ENCODE measurements around the gene GNPTAB.

GNPTAB gene

GRCh38 chr12:101804409-101804808 lies 26.4 kb downstream of the GNPTAB start:
- no peaks in the 10 kb centered on the region for H3K9me3 ChIP-seq (ENCODE audit: control insufficient read depth, insufficient read depth, low read length)
- no peaks in the 10 kb centered on the region for H3K36me3 ChIP-seq (ENCODE audit: control insufficient read depth, insufficient read depth, low read length)
- no peak overlapping the region for H3K4me3 ChIP-seq (ENCODE audit: low read length)
- H3K27ac ChIP-seq (ENCODE audit: low read length): no peak overlapping the region
- no peak for DNase-seq (ENCODE audit: low read depth, low spot score)
- WGBS (ENCODE audit: insufficient coverage, insufficient read length): no CpG with 5 or more reads among the region's 3 CpGs
- no peaks in the 10 kb centered on the region for H3K27me3 ChIP-seq (ENCODE audit: control insufficient read depth, insufficient read depth, low read length)
- H3K4me1 ChIP-seq (ENCODE audit: control insufficient read depth, insufficient read depth, low read length): no peaks in the 10 kb centered on the region

- Histone ChIP-seq H3K4me3 (ENCODE audit: low read length) (no peak overlapping the region), H3K27me3 (ENCODE audit: control insufficient read depth, insufficient read depth, low read length) (no peaks in the 10 kb centered on the region), H3K9me3 (ENCODE audit: control insufficient read depth, insufficient read depth, low read length) (no peaks in the 10 kb centered on the region), H3K4me1 (ENCODE audit: control insufficient read depth, insufficient read depth, low read length) (no peaks in the 10 kb centered on the region), H3K27ac (ENCODE audit: low read length) (no peak overlapping the region), H3K36me3 (ENCODE audit: control insufficient read depth, insufficient read depth, low read length) (no peaks in the 10 kb centered on the region)
- no peak for DNase-seq (ENCODE audit: low read depth, low spot score)
- WGBS (ENCODE audit: insufficient coverage, insufficient read length): no CpG with 5 or more reads among the region's 5 CpGs
Observed at GRCh38 chr12:101803978-101804377, 26.8 kb downstream of the GNPTAB start.

GRCh38 chr12:101802486-101802885 lies 28.3 kb downstream of the GNPTAB start:
- Histone ChIP-seq H3K36me3 (ENCODE audit: control insufficient read depth, insufficient read depth, low read length) (no peaks in the 10 kb centered on the region), H3K4me1 (ENCODE audit: control insufficient read depth, insufficient read depth, low read length) (peaks cover 2% of the 10 kb centered on the region; the same call in 1 of the 2 replicates), H3K4me3 (ENCODE audit: low read length) (no peak overlapping the region), H3K27ac (ENCODE audit: low read length) (no peak overlapping the region), H3K27me3 (ENCODE audit: control insufficient read depth, insufficient read depth, low read length) (no peaks in the 10 kb centered on the region), H3K9me3 (ENCODE audit: control insufficient read depth, insufficient read depth, low read length) (no peaks in the 10 kb centered on the region)
- no CpG with 5 or more reads among the region's 2 CpGs for WGBS (ENCODE audit: insufficient coverage, insufficient read length)
- no peak for DNase-seq (ENCODE audit: low read depth, low spot score)

- no peak for DNase-seq (ENCODE audit: low read depth, low spot score)
- Histone ChIP-seq H3K4me1 (ENCODE audit: control insufficient read depth, insufficient read depth, low read length) (peaks cover 2% of the 10 kb centered on the region; the same call in 1 of the 2 replicates), H3K9me3 (ENCODE audit: control insufficient read depth, insufficient read depth, low read length) (no peaks in the 10 kb centered on the region), H3K27ac (ENCODE audit: low read length) (no peak overlapping the region), H3K27me3 (ENCODE audit: control insufficient read depth, insufficient read depth, low read length) (no peaks in the 10 kb centered on the region), H3K4me3 (ENCODE audit: low read length) (no peak overlapping the region), H3K36me3 (ENCODE audit: control insufficient read depth, insufficient read depth, low read length) (no peaks in the 10 kb centered on the region)
- WGBS (ENCODE audit: insufficient coverage, insufficient read length): no CpG with 5 or more reads among the region's 3 CpGs
Observed at GRCh38 chr12:101799774-101800173, 31.0 kb downstream of the GNPTAB start.

GRCh38 chr12:101795786-101796185 lies 35.0 kb downstream of the GNPTAB start:
- Histone ChIP-seq H3K4me1 (ENCODE audit: control insufficient read depth, insufficient read depth, low read length) (peaks cover 2% of the 10 kb centered on the region; the same call in 1 of the 2 replicates), H3K27ac (ENCODE audit: low read length) (no peak overlapping the region), H3K4me3 (ENCODE audit: low read length) (no peak overlapping the region), H3K27me3 (ENCODE audit: control insufficient read depth, insufficient read depth, low read length) (no peaks in the 10 kb centered on the region), H3K9me3 (ENCODE audit: control insufficient read depth, insufficient read depth, low read length) (no peaks in the 10 kb centered on the region), H3K36me3 (ENCODE audit: control insufficient read depth, insufficient read depth, low read length) (no peaks in the 10 kb centered on the region; the same call in 1 of the 2 replicates)
- no peak for DNase-seq (ENCODE audit: low read depth, low spot score)
- no CpG with 5 or more reads among the region's 4 CpGs for WGBS (ENCODE audit: insufficient coverage, insufficient read length)

GRCh38 chr12:101795013-101795412 lies 35.7 kb downstream of the GNPTAB start:
- Histone ChIP-seq H3K27me3 (ENCODE audit: control insufficient read depth, insufficient read depth, low read length) (no peaks in the 10 kb centered on the region), H3K27ac (ENCODE audit: low read length) (no peak overlapping the region), H3K9me3 (ENCODE audit: control insufficient read depth, insufficient read depth, low read length) (no peaks in the 10 kb centered on the region), H3K4me1 (ENCODE audit: control insufficient read depth, insufficient read depth, low read length) (peaks cover 2% of the 10 kb centered on the region; the same call in 1 of the 2 replicates), H3K36me3 (ENCODE audit: control insufficient read depth, insufficient read depth, low read length) (no peaks in the 10 kb centered on the region; the same call in 1 of the 2 replicates), H3K4me3 (ENCODE audit: low read length) (no peak overlapping the region)
- WGBS (ENCODE audit: insufficient coverage, insufficient read length): no CpG with 5 or more reads among the region's 1 CpG
- no peak for DNase-seq (ENCODE audit: low read depth, low spot score)

GRCh38 chr12:101794574-101794973 lies 36.2 kb downstream of the GNPTAB start:
- DNase-seq (ENCODE audit: low read depth, low spot score): no peak

GRCh38 chr12:101793401-101793800 lies 37.4 kb downstream of the GNPTAB start:
- H3K4me3 ChIP-seq (ENCODE audit: low read length): no peak overlapping the region
- WGBS (ENCODE audit: insufficient coverage, insufficient read length): no CpG with 5 or more reads among the region's 1 CpG
- no peak overlapping the region for H3K27ac ChIP-seq (ENCODE audit: low read length)
- no peaks in the 10 kb centered on the region for H3K27me3 ChIP-seq (ENCODE audit: control insufficient read depth, insufficient read depth, low read length)
- no peaks in the 10 kb centered on the region; the same call in 1 of the 2 replicates for H3K36me3 ChIP-seq (ENCODE audit: control insufficient read depth, insufficient read depth, low read length)
- H3K4me1 ChIP-seq (ENCODE audit: control insufficient read depth, insufficient read depth, low read length): peaks cover 2% of the 10 kb centered on the region; the same call in 1 of the 2 replicates
- DNase-seq (ENCODE audit: low read depth, low spot score): no peak
- no peaks in the 10 kb centered on the region for H3K9me3 ChIP-seq (ENCODE audit: control insufficient read depth, insufficient read depth, low read length)

More at GRCh38 chr12:101794574-101794973, 36.2 kb downstream of the GNPTAB start:
- Histone ChIP-seq H3K4me3 (ENCODE audit: low read length) (no peak overlapping the region), H3K27ac (ENCODE audit: low read length) (no peak overlapping the region), H3K4me1 (ENCODE audit: control insufficient read depth, insufficient read depth, low read length) (peaks cover 2% of the 10 kb centered on the region; the same call in 1 of the 2 replicates), H3K36me3 (ENCODE audit: control insufficient read depth, insufficient read depth, low read length) (no peaks in the 10 kb centered on the region; the same call in 1 of the 2 replicates), H3K27me3 (ENCODE audit: control insufficient read depth, insufficient read depth, low read length) (no peaks in the 10 kb centered on the region), H3K9me3 (ENCODE audit: control insufficient read depth, insufficient read depth, low read length) (no peaks in the 10 kb centered on the region)
- no CpG with 5 or more reads among the region's 2 CpGs for WGBS (ENCODE audit: insufficient coverage, insufficient read length)

GRCh38 chr12:101792046-101792931 lies 38.5 kb downstream of the GNPTAB start:
- H3K27ac ChIP-seq (ENCODE audit: low read length): no peak overlapping the region
- no peak overlapping the region for H3K4me3 ChIP-seq (ENCODE audit: low read length)
- H3K4me1 ChIP-seq (ENCODE audit: control insufficient read depth, insufficient read depth, low read length): no peaks in the 10 kb centered on the region
- DNase-seq (ENCODE audit: low read depth, low spot score): no peak
- no CpG with 5 or more reads among the region's 6 CpGs for WGBS (ENCODE audit: insufficient coverage, insufficient read length)
- H3K27me3 ChIP-seq (ENCODE audit: control insufficient read depth, insufficient read depth, low read length): no peaks in the 10 kb centered on the region
- H3K9me3 ChIP-seq (ENCODE audit: control insufficient read depth, insufficient read depth, low read length): no peaks in the 10 kb centered on the region
- no peaks in the 10 kb centered on the region; the same call in 1 of the 2 replicates for H3K36me3 ChIP-seq (ENCODE audit: control insufficient read depth, insufficient read depth, low read length)

GRCh38 chr12:101789171-101789570 lies 41.6 kb downstream of the GNPTAB start:
- Histone ChIP-seq H3K27me3 (ENCODE audit: control insufficient read depth, insufficient read depth, low read length) (no peaks in the 10 kb centered on the region), H3K4me1 (ENCODE audit: control insufficient read depth, insufficient read depth, low read length) (no peaks in the 10 kb centered on the region), H3K27ac (ENCODE audit: low read length) (no peak overlapping the region), H3K4me3 (ENCODE audit: low read length) (no peak overlapping the region), H3K36me3 (ENCODE audit: control insufficient read depth, insufficient read depth, low read length) (no peaks in the 10 kb centered on the region; the same call in 1 of the 2 replicates), H3K9me3 (ENCODE audit: control insufficient read depth, insufficient read depth, low read length) (no peaks in the 10 kb centered on the region)
- WGBS (ENCODE audit: insufficient coverage, insufficient read length): no CpG with 5 or more reads among the region's 4 CpGs
- no peak for DNase-seq (ENCODE audit: low read depth, low spot score)
